Liver (tissue), 9 donors: Measurements from ENCODE around the gene PEX12. TPM values are rescaled to one million over a fixed set of nuclear protein-coding genes. Genes with fewer than 3 reads are reported as not detected.

Experiments used
- DNase-seq: peaks from one replicate; pipeline ENCODE4 v3.0.0-alpha.2; 2017; ENCODE audit warnings: low spot score
- H3K27ac ChIP-seq, 2 donors: one replicate each; pipeline ENCODE4 v1.7.0; 2013; ENCODE audit warnings: inconsistent platforms in 2 of 2, low read length in 2 of 2, control low read depth in 1 of 2, low read depth in 1 of 2, mild to moderate bottlenecking in 1 of 2
- H3K27me3 ChIP-seq, 4 donors: one replicate each; pipeline versions ENCODE4 v1.6.1 to v1.7.0; 2013; ENCODE audit warnings: low read length in 3 of 4, inconsistent platforms in 1 of 4, mild to moderate bottlenecking in 1 of 4, moderate library complexity in 1 of 4; ENCODE audit not compliant: control insufficient read depth in 4 of 4, insufficient read depth in 4 of 4
- H3K36me3 ChIP-seq, 4 donors: one replicate each; pipeline versions ENCODE4 v1.6.1 to v1.7.0; 2013; ENCODE audit warnings: low read length in 3 of 4, mild to moderate bottlenecking in 3 of 4, low read depth in 1 of 4, moderate library complexity in 1 of 4; ENCODE audit not compliant: control insufficient read depth in 4 of 4, insufficient read depth in 3 of 4
- H3K4me1 ChIP-seq, 4 donors: one replicate each; pipeline versions ENCODE4 v1.6.1 to v1.7.0; 2013; ENCODE audit warnings: low read length in 3 of 4, mild to moderate bottlenecking in 3 of 4, moderate library complexity in 1 of 4; ENCODE audit not compliant: control insufficient read depth in 4 of 4, insufficient read depth in 4 of 4
- H3K4me3 ChIP-seq, 3 donors: one replicate each; pipeline versions ENCODE4 v1.6.1 to v1.7.0; 2013; ENCODE audit warnings: low read length in 3 of 3, control low read depth in 1 of 3, low read depth in 1 of 3, mild to moderate bottlenecking in 1 of 3
- H3K9ac ChIP-seq, 2 donors: one replicate each; pipeline ENCODE4 v1.7.0; 2013; ENCODE audit warnings: low read length in 2 of 2, mild to moderate bottlenecking in 2 of 2, moderate library complexity in 2 of 2, control low read depth in 1 of 2, low read depth in 1 of 2
- H3K9me3 ChIP-seq, 4 donors: one replicate each; pipeline versions ENCODE4 v1.6.1 to v1.7.0; 2013; ENCODE audit warnings: low read length in 3 of 4; ENCODE audit not compliant: control insufficient read depth in 4 of 4
- ATF3 ChIP-seq: IDR thresholded peaks from 2 replicates; pipeline ENCODE4 v1.6.1; 2016; ENCODE audit warnings: antibody characterized with exemption
- EGR1 ChIP-seq, 2 donors: IDR thresholded peaks; 2 replicates each; pipeline ENCODE4 v1.6.1; 2016 to 2018; ENCODE audit warnings: antibody characterized with exemption in 2 of 2, low read depth in 2 of 2
- GABPA ChIP-seq, 2 donors: IDR thresholded peaks in 1 of 2; conservative IDR thresholded peaks in 1 of 2; 2 replicates each; pipeline ENCODE4 v1.6.1; 2016; ENCODE audit warnings: antibody characterized with exemption in 2 of 2, mild to moderate bottlenecking in 1 of 2, moderate library complexity in 1 of 2
- HNF4G ChIP-seq: IDR thresholded peaks from 2 replicates; pipeline ENCODE4 v1.6.1; 2016; ENCODE audit warnings: antibody characterized with exemption
- NR2F2 ChIP-seq: IDR thresholded peaks from 2 replicates; pipeline ENCODE4 v1.6.1; 2016; ENCODE audit warnings: antibody characterized with exemption
- RAD21 ChIP-seq, 2 donors: IDR thresholded peaks; 2 replicates each; pipeline ENCODE4 v1.6.1; 2016; ENCODE audit warnings: antibody characterized with exemption in 2 of 2, mild to moderate bottlenecking in 2 of 2
- REST ChIP-seq: IDR thresholded peaks from 2 replicates; pipeline ENCODE4 v1.6.1; 2016; ENCODE audit warnings: antibody characterized with exemption, mild to moderate bottlenecking
- RXRA ChIP-seq, 2 donors: IDR thresholded peaks; 2 replicates each; pipeline ENCODE4 v1.6.1; 2017 to 2018; ENCODE audit warnings: antibody characterized with exemption in 2 of 2, mild to moderate bottlenecking in 1 of 2
- TAF1 ChIP-seq: conservative IDR thresholded peaks from 2 replicates; pipeline ENCODE4 v1.6.1; 2016; ENCODE audit warnings: antibody characterized with exemption, mild to moderate bottlenecking
- ZBTB33 ChIP-seq: IDR thresholded peaks from 2 replicates; pipeline ENCODE4 v1.6.1; 2016; ENCODE audit warnings: antibody characterized with exemption
- WGBS: extraction: QIAGEN DNeasy Blood & Tissue Kit; methylation state at CpG from one replicate; pipeline ENCODE4 v1.1.7; 2013; 5-methylcytosine and 5-hydroxymethylcytosine counted together
- polyA plus RNA-seq, 2 donors: library from polyadenylated mRNA; stranded (reverse) in 1 of 2; unstranded in 1 of 2; fragments of 200-250 nt in 1 of 2; fragments of >200 nt in 1 of 2; fragmentation: Nextera tagmentation in 1 of 2; extraction: Ambion mirVana in 1 of 2; gene quantifications; one replicate each; pipeline versions ENCODE4 v1.2.1 to v1.2.3, GENCODE V29; 2013 to 2015
- total RNA-seq, 2 donors: library from RNA; depleted of rRNA; stranded (reverse); fragments of >200 nt; gene quantifications; one replicate each; pipeline ENCODE4 v1.2.3, GENCODE V29; 2014
- donor health status: healthy.
- donor health status: healthy.
- donor health status: healthy.
- donor health status: healthy.
- donor health status: healthy.

Gene PEX12
- total and polyA plus RNA-seq, 4 donors: 2.0 to 3.6 (median 2.4) TPM

- H3K9me3 ChIP-seq: no peaks in the 10 kb centered on the region
- no peak within 1 kb of the TSS for H3K4me3 ChIP-seq
- H3K36me3 ChIP-seq: no peaks in the 10 kb centered on the region
- no peaks in the 10 kb centered on the region for H3K4me1 ChIP-seq
- no peak for TF ChIP-seq RXRA (IDR thresholded peaks at IDR 0.05)
- TF ChIP-seq TAF1: no peak
- TF ChIP-seq ATF3: no peak
- no peak for TF ChIP-seq ZBTB33
- TF ChIP-seq NR2F2: peak; percentile 22
- no peak within 1 kb of the TSS for H3K27ac ChIP-seq
- 67% methylated on average over 3 of the region's 3 CpGs for WGBS
- DNase-seq: peak; percentile 68
- peaks cover 0 to 2% (median 0%) of the 10 kb centered on the region in 4 donors for H3K27me3 ChIP-seq
- no peak within 1 kb of the TSS for H3K9ac ChIP-seq
Observed at GRCh38 chr17:35560703-35561102, 17.7 kb downstream of the PEX12 start, which contains the start of gene SLFN14. Gene SLFN14, minus strand, starts transcription at chr17:35560819. Its CDS starts 2,757 bp downstream, at chr17:35558062.

- Histone ChIP-seq H3K9me3 (no peaks in the 10 kb centered on the region), H3K4me1 (no peaks in the 10 kb centered on the region), H3K9ac (no peak overlapping the region), H3K27ac (no peak overlapping the region), H3K36me3 (no peaks in the 10 kb centered on the region), H3K4me3 (no peak overlapping the region), H3K27me3 (peaks cover 0 to 2% (median 0%) of the 10 kb centered on the region in 4 donors)
- no peak for TF ChIP-seq REST
- no peak for TF ChIP-seq EGR1 (IDR thresholded peaks at IDR 0.05; ENCODE audit: low read depth in 2 of 2)
- no peak for TF ChIP-seq HNF4G
- no peak for TF ChIP-seq GABPA (IDR thresholded peaks at IDR 0.05 in 1 of 2, conservative IDR thresholded peaks at IDR 0.05 in 1 of 2)
- no peak for TF ChIP-seq NR2F2
- TF ChIP-seq RAD21 (IDR thresholded peaks at IDR 0.05): no peak
- TF ChIP-seq TAF1: no peak
- TF ChIP-seq ATF3: no peak
- DNase-seq: no peak
- 71% methylated on average over 2 of the region's 2 CpGs for WGBS
Observed at GRCh38 chr17:35559495-35560210, 18.7 kb downstream of the PEX12 start.
